GM12864 (cell line): ENCODE results near the gene GSK3A.

Experiments
- DNase-seq: peaks from one replicate; pipeline ENCODE4 v3.0.0-alpha.2; 2011; ENCODE audit warnings: low read depth
- H3K4me3 ChIP-seq: 2 replicates; pipeline ENCODE4 v1.5.1; 2011; ENCODE audit warnings: mild to moderate bottlenecking, low read depth, low read length, control low read depth
- TF ChIP-seq, protein P1 (sequence below): IDR thresholded peaks from 2 replicates; pipeline ENCODE4 v1.5.1; 2011; ENCODE audit warnings: low read depth, mild to moderate bottlenecking, moderate library complexity, low read length, control low read depth, inconsistent platforms; ENCODE audit errors: missing control alignments

The GSK3A gene

DNA sequence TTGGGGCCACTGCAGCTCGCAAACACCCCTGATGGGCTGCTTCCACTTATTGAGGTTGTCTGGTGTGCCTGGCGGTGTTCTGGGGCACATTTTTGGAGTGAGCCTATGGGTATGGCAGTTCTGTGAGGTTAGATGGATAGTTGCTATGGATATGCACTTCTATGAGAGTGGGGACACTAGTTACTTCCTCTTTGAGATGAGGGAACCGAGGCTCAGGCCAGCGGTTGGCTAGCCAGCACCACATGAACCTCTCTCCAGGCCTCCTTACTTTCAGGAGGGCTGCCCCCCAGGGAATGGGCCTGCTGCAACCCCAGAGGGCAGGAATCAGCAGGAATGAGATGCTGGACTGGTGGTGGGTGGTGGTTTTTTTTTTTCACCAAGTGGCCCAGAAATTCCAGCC lies 46.0 kb upstream of the GSK3A start:
- TF ChIP-seq, protein P1, sequence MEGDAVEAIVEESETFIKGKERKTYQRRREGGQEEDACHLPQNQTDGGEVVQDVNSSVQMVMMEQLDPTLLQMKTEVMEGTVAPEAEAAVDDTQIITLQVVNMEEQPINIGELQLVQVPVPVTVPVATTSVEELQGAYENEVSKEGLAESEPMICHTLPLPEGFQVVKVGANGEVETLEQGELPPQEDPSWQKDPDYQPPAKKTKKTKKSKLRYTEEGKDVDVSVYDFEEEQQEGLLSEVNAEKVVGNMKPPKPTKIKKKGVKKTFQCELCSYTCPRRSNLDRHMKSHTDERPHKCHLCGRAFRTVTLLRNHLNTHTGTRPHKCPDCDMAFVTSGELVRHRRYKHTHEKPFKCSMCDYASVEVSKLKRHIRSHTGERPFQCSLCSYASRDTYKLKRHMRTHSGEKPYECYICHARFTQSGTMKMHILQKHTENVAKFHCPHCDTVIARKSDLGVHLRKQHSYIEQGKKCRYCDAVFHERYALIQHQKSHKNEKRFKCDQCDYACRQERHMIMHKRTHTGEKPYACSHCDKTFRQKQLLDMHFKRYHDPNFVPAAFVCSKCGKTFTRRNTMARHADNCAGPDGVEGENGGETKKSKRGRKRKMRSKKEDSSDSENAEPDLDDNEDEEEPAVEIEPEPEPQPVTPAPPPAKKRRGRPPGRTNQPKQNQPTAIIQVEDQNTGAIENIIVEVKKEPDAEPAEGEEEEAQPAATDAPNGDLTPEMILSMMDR, result no peak
- DNase-seq, result no peak
- H3K4me3 ChIP-seq, result no peak overlapping the region

DNA sequence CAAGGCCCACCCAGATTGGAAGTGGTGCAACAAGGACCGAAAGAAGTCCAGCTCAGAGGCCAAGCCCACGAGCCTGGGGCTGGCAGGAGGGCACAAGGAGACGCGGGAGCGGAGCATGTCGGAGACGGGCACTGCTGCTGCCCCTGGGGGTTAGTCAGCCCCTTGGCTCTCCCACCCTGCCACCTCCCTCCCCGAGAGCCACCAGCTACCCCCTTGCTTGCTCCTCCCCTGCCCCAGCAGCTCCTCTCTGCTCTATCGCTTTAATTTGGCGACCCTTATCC lies 45.4 kb upstream of the GSK3A start:
- no peak for DNase-seq

DNA sequence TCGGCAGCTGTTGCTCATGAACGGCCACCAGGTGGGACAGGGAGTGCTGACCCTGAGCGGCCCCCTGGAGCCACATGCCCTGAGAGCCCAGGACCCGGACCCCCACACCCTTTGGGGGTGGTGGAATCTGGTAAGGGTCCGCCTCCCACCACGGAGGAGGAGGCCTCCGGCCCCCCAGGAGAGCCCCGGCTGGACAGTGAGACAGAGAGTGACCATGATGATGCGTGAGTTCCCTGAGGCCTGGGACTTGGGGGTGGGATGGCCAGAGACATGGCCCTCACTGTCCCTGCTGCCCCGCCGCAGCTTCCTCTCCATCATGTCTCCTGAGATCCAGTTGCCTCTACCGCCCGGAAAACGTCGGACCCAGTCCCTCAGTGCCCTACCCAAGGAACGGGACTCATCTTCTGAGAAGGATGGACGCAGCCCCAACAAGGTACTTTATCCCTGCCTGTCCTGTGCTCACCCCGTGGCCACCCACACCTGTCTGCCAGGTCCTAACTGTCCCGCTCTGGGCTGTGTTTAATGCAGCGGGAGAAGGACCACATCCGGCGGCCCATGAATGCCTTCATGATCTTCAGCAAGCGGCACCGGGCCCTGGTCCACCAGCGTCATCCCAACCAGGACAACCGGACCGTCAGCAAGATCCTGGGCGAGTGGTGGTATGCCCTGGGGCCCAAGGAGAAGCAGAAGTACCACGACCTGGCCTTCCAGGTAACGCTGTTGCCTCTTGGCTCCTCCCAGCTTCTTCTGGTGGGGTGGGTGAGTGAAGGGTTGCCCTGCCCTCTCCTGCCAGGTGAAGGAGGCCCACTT lies 44.8 kb upstream of the GSK3A start:
- no peak for DNase-seq
- no peak overlapping the region for H3K4me3 ChIP-seq
- TF ChIP-seq, protein P1, result no peak

More for the DNA sequence above, 45.4 kb upstream of the GSK3A start:
- TF ChIP-seq, protein P1, result no peak
- no peak overlapping the region for H3K4me3 ChIP-seq

DNA sequence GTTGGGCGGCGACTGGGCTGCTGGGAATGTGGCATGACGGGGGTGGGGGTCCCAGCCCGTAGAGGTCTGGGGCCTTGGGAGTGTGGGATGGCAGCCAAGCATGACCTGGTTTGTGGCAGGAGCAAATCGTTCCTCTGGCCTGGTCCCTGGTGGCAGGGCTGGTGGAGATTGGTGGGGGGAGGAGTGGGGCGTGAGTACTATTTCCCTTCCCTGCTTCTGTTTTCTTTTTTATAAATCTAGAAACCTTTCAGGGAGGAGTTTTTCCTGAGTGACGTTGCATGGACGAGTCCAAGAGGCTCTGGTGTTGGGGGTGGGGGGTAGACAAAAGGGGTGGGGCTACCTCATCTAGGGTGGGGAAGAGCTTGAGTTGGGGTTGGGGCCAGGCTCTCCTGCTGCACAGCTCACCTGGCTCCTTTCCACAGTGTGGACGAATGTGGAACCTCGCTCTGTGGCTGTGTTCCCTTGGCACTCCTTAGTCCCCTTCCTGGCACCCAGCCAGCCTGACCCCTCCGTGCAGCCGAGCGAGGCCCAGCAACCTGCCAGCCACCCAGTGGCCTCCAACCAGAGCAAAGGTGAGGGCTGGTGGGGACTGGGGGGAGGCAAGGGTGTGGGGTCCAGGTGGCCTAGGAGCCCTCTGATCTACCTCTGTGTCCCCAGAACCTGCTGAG lies 44.1 kb upstream of the GSK3A start:
- no peak overlapping the region for H3K4me3 ChIP-seq
- no peak for DNase-seq
- TF ChIP-seq, protein P1, result no peak

DNA sequence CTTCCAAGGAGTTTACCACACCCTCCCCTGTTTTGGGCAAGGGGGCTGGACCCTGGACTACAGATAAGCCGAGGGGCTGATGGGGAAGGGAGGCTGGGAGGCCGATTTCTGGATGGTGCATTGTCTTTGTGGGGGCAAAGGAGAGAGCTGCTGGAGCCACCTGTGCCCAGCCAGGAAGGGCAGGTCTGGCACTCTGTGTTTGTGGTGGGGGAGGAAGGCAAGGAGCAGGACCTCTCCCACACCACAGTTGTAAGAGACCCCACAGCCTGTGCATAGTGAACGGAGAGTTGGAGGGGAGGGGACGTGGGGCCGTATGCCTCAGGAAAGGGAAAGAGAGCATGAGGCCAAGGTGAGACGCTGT lies 43.6 kb upstream of the GSK3A start:
- H3K4me3 ChIP-seq, result peak overlapping the region; percentile 70; the same call in 1 of the 2 replicates
- no peak for DNase-seq
- TF ChIP-seq, protein P1, result no peak

DNA sequence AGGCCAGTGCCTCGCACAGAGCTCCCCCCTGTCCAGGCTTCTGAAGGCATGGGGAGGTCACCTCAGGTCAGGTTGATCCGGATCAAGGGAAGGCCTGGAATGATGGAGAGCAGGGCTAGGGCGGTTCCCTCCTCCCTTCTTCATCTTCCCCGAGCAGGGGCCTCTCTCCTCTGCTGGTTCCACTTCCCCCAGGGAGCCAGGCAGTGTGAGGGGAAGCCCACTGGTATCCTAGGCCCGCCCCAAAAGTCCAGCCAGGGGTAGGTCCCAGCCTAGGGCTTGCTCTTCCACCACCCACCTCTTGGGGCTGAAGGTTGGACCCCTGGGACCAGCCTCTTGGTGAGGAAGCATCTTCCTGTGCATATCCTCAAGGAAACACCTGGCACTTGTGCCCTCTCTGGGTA lies 43.1 kb upstream of the GSK3A start:
- no peak for DNase-seq
- peak overlapping the region; percentile 70 for H3K4me3 ChIP-seq
- TF ChIP-seq, protein P1, result no peak
